Chondrocyte (in vitro differentiated cells): ENCODE measurements around the gene ISL1. TPM values are rescaled to one million over a fixed set of nuclear protein-coding genes. Genes with fewer than 3 reads are reported as not detected.

Source experiments
- DNase-seq: peaks from one replicate; pipeline ENCODE4 v3.0.0; 2021; ENCODE audit warnings: mixed read lengths, low spot score
- H3K27ac Mint-ChIP-seq: one replicate; pipeline ENCODE4 v1.8.0; 2021; ENCODE audit warnings: mild to moderate bottlenecking, moderate library complexity, mixed read lengths; ENCODE audit not compliant: unreplicated experiment
- H3K27me3 Mint-ChIP-seq: 2 replicates; pipeline ENCODE4 v1.8.0; 2021; ENCODE audit warnings: low read depth, mixed read lengths
- H3K36me3 Mint-ChIP-seq: 2 replicates; pipeline ENCODE4 v1.8.0; 2021; ENCODE audit warnings: low read depth, mixed read lengths
- H3K4me1 Mint-ChIP-seq: 2 replicates; pipeline ENCODE4 v1.8.0; 2021; ENCODE audit warnings: low read depth, mild to moderate bottlenecking, mixed read lengths
- H3K4me3 Mint-ChIP-seq: one replicate; pipeline ENCODE4 v1.8.0; 2021; ENCODE audit warnings: mild to moderate bottlenecking, moderate library complexity, mixed read lengths; ENCODE audit not compliant: unreplicated experiment
- H3K9me3 Mint-ChIP-seq: 2 replicates; pipeline ENCODE4 v1.8.0; 2021; ENCODE audit warnings: low read depth, mixed read lengths
- total RNA-seq: library from RNA; stranded (reverse); gene quantifications from 3 replicates; pipeline ENCODE4 v1.2.1, GENCODE V29; 2021
- TF ChIP-seq, protein P1 (sequence below): fragments of 200-600 bp; sonication (generic); IDR thresholded peaks from 2 replicates; pipeline ENCODE4 v1.5.0; 2021; ENCODE audit warnings: antibody characterized with exemption, mild to moderate bottlenecking, moderate library complexity

Gene ISL1
- total RNA-seq, 1 donor from 2014 or later, result not detected

DNA sequence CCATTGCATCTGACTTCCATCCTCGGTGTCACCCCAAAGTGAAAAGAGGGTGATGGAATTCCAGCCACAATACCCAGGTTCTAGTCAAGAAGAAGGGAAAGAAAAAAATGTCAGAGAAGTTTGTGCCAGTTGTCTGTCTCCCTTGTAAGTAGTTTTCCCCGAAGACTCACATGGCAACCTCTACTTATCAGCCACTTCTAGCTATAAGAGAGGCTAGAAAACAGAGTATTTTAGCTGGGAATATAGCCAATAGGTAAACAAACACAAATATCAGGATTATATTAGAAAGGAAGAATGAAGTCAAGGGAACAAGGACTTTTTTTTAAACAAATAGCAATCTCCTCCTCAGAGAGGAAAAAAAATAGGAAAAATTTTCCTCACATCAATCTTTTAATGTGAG lies 12.2 kb upstream of the ISL1 start:
- H3K36me3 Mint-ChIP-seq, result no peaks in the 10 kb centered on the region
- H3K27ac Mint-ChIP-seq, result no peak overlapping the region
- H3K27me3 Mint-ChIP-seq, result peaks cover 34% of the 10 kb centered on the region
- H3K4me3 Mint-ChIP-seq, result no peak overlapping the region
- H3K9me3 Mint-ChIP-seq, result no peaks in the 10 kb centered on the region
- TF ChIP-seq, protein P1, sequence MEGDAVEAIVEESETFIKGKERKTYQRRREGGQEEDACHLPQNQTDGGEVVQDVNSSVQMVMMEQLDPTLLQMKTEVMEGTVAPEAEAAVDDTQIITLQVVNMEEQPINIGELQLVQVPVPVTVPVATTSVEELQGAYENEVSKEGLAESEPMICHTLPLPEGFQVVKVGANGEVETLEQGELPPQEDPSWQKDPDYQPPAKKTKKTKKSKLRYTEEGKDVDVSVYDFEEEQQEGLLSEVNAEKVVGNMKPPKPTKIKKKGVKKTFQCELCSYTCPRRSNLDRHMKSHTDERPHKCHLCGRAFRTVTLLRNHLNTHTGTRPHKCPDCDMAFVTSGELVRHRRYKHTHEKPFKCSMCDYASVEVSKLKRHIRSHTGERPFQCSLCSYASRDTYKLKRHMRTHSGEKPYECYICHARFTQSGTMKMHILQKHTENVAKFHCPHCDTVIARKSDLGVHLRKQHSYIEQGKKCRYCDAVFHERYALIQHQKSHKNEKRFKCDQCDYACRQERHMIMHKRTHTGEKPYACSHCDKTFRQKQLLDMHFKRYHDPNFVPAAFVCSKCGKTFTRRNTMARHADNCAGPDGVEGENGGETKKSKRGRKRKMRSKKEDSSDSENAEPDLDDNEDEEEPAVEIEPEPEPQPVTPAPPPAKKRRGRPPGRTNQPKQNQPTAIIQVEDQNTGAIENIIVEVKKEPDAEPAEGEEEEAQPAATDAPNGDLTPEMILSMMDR, result no peak
- no peak for DNase-seq
- H3K4me1 Mint-ChIP-seq, result no peaks in the 10 kb centered on the region

DNA sequence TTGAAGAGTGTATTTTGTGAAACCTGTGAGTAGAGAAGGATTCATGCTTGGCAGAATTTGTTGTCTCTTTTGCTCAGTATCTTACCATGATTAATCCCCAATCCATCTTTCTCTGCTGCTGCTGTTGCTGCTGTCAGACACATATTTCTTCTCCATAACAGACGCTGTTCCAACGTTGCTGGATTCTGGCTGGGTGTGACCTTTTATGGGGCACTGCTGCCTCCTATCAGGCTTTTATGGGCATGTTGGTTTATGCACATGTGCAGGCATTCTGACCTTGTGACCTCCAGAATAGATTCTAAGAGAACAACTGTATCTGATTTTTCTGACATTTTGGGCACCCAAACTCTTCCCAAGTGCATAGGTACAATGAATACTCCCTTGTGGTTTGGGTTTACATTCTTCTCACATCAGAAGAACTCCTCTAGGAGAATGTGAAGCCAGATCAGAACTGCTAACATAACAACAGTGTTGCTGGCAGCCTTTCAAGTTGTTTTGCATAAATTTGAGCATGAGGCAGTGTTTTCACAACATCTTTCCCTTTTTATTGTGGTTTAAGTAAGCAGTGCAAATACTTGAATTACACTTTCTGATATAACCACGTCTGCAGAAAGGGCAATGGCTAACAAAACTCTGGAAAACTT lies 9.2 kb upstream of the ISL1 start:
- Mint-ChIP-seq H3K4me3 (no peak overlapping the region), H3K27me3 (peaks cover 61% of the 10 kb centered on the region), H3K27ac (no peak overlapping the region), H3K9me3 (no peaks in the 10 kb centered on the region), H3K4me1 (peaks cover 6% of the 10 kb centered on the region), H3K36me3 (peaks cover 6% of the 10 kb centered on the region)
- TF ChIP-seq, protein P1, result no peak
- no peak for DNase-seq

DNA sequence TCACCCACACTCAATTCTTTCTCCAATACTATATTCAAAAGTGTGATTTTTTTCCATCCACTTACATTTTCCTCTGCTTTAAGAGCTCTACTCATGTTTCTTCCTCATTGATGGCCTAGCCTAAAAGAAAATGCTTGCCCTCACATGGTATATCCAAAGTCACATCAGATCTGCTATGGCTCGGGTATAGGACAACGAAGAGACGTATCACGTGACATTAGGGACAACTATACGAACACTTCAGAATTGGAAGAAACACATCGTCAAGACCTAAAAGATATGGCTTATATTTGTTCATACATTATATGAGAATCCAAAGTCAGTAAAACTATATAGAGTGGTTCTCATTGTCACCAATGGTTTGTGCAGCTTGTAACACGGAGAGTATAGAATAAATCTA lies 8.2 kb upstream of the ISL1 start:
- TF ChIP-seq, protein P1, result no peak
- Mint-ChIP-seq H3K4me1 (peaks cover 9% of the 10 kb centered on the region), H3K9me3 (no peaks in the 10 kb centered on the region), H3K27ac (no peak overlapping the region), H3K27me3 (peaks cover 72% of the 10 kb centered on the region), H3K36me3 (peaks cover 7% of the 10 kb centered on the region), H3K4me3 (no peak overlapping the region)
- DNase-seq, result no peak

DNA sequence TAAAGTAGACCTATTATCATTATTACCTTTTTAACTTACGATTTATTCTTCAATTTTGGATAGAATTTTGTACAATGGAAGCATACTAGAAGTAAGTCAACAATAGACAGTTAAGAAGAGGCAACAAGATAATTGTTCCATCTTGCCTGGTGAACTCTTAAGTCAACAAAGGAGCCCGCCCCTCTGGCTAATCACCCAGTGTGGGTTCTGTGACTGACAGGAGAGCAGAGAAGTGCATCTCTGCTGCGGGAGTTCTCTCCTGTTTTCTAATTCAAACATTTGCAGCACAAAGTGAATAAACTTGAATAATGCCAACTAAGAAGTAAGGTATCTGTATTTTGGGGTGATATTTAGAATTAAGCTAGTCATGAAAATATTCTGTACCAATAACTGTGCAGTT lies 6.7 kb upstream of the ISL1 start:
- TF ChIP-seq, protein P1, result no peak
- Mint-ChIP-seq H3K4me1 (peaks cover 9% of the 10 kb centered on the region), H3K4me3 (no peak overlapping the region), H3K36me3 (peaks cover 7% of the 10 kb centered on the region), H3K27me3 (peaks cover 81% of the 10 kb centered on the region), H3K9me3 (no peaks in the 10 kb centered on the region), H3K27ac (no peak overlapping the region)
- DNase-seq, result no peak

DNA sequence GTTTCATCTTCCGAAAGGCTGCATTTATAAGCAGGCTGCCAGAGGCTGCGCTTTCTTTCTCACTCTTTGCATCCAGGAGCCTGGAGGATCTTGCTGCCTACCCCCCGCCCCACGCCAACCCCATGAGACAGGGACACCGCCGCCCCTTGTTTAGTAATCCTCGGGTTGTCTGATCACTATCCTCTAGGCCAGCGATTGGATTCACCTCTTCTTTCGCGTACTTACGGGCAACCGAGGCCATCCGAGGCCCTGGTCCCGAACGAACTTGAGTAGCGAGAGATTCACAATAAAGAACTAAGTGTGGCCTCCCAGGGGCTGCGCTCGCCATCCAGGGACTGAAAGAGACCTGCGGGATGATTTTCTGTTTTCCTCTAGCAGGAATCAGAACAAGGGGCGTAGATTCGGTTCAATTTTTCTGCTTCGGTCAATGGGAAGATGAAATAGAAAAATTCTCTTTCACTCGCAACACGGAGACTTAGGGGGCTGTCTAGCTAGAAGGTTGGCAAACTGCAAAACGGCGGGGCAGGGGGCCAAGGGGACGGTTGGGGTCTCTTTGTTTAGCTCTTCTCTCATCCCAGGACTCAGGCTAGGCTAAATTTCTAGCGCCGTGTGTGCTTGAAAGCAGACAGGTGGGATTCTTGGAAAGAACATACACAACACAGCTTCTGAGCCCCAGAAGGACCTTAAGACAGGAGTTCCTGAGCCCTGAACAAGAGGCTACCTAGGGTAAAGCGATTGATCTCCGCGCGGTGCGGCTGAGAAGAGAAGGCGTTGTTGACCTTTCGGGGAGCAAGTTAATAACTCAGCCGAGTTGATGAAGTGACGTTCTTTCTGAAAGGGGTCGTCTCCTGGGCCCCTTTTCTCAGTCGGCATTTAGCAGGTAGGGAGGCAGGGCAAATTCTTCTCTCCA lies 5.8 kb upstream of the ISL1 start:
- H3K4me3 Mint-ChIP-seq, result no peak overlapping the region
- H3K27ac Mint-ChIP-seq, result no peak overlapping the region
- no peak for DNase-seq
- peaks cover 7% of the 10 kb centered on the region for H3K36me3 Mint-ChIP-seq
- H3K4me1 Mint-ChIP-seq, result peaks cover 18% of the 10 kb centered on the region
- H3K27me3 Mint-ChIP-seq, result peaks cover 85% of the 10 kb centered on the region
- no peaks in the 10 kb centered on the region for H3K9me3 Mint-ChIP-seq
- TF ChIP-seq, protein P1, result no peak
